Measurements from ENCODE around the gene RPS6KB2. TPM values are rescaled to one million over a fixed set of nuclear protein-coding genes. Genes with fewer than 3 reads are reported as not detected.

Gene RPS6KB2
- total and polyA plus RNA-seq, 9 of the 15 experiments (the other 6 are each of a cell fraction or from before 2014, with no cell fraction given): 0.42 to 122 (median 82.6) TPM

GRCh38 chr11:67428052-67429001 lies at the start of gene RPS6KB2 (continued):
- TF ChIP-seq ATF6 (CRISPR knock-in tag; IDR thresholded peaks at IDR 0.05) (0 out of 2 replicates have a peak, but pooled peaks have one; percentile 67), ZNF184 (CRISPR knock-in tag; IDR thresholded peaks at IDR 0.05) (no peak), DACH1 (IDR thresholded peaks at IDR 0.05; ENCODE audit: partially characterized antibody) (peak; percentile 16), SIN3A (IDR thresholded peaks at IDR 0.05; ENCODE audit: borderline replicate concordance in 2 of 2, control insufficient read depth in 1 of 2, low read depth in 2 of 2, low read length in 2 of 2) (peak; percentile 86 to 96; a peak in 3 of 4 replicates), GTF2E2 (tag; IDR thresholded peaks at IDR 0.05) (peak; percentile 47; the same call in 1 of the 2 replicates), CTBP1 (IDR thresholded peaks at IDR 0.05; ENCODE audit: borderline replicate concordance) (peak; percentile 64; the same call in 1 of the 2 replicates), PML (IDR thresholded peaks at IDR 0.05; ENCODE audit: low read length) (peak; percentile 83), E2F8 (IDR thresholded peaks at IDR 0.05; ENCODE audit: low read depth, partially characterized antibody) (peak; percentile 91), MTA3 (IDR thresholded peaks at IDR 0.05; ENCODE audit: borderline replicate concordance) (0 out of 2 replicates have a peak, but pooled peaks have one; percentile 36), CHD1 (IDR thresholded peaks at IDR 0.05; ENCODE audit: low read length) (peak; percentile 47), TCF7 (IDR thresholded peaks at IDR 0.05; ENCODE audit: borderline replicate concordance) (peak; percentile 80; the same call in 1 of the 2 replicates), GABPA (tag; conservative IDR thresholded peaks at IDR 0.05; ENCODE audit: low read depth) (peak; percentile 72)
- TF ChIP-seq, protein P1, sequence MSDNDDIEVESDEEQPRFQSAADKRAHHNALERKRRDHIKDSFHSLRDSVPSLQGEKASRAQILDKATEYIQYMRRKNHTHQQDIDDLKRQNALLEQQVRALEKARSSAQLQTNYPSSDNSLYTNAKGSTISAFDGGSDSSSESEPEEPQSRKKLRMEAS (CRISPR knock-in tag; IDR thresholded peaks at IDR 0.05): peak; percentile 29
- TF ChIP-seq, protein P2, sequence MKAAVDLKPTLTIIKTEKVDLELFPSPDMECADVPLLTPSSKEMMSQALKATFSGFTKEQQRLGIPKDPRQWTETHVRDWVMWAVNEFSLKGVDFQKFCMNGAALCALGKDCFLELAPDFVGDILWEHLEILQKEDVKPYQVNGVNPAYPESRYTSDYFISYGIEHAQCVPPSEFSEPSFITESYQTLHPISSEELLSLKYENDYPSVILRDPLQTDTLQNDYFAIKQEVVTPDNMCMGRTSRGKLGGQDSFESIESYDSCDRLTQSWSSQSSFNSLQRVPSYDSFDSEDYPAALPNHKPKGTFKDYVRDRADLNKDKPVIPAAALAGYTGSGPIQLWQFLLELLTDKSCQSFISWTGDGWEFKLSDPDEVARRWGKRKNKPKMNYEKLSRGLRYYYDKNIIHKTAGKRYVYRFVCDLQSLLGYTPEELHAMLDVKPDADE (conservative IDR thresholded peaks at IDR 0.05; ENCODE audit: control insufficient read depth, low read depth, low read length): peak; percentile 98
- TF ChIP-seq, protein P3, sequence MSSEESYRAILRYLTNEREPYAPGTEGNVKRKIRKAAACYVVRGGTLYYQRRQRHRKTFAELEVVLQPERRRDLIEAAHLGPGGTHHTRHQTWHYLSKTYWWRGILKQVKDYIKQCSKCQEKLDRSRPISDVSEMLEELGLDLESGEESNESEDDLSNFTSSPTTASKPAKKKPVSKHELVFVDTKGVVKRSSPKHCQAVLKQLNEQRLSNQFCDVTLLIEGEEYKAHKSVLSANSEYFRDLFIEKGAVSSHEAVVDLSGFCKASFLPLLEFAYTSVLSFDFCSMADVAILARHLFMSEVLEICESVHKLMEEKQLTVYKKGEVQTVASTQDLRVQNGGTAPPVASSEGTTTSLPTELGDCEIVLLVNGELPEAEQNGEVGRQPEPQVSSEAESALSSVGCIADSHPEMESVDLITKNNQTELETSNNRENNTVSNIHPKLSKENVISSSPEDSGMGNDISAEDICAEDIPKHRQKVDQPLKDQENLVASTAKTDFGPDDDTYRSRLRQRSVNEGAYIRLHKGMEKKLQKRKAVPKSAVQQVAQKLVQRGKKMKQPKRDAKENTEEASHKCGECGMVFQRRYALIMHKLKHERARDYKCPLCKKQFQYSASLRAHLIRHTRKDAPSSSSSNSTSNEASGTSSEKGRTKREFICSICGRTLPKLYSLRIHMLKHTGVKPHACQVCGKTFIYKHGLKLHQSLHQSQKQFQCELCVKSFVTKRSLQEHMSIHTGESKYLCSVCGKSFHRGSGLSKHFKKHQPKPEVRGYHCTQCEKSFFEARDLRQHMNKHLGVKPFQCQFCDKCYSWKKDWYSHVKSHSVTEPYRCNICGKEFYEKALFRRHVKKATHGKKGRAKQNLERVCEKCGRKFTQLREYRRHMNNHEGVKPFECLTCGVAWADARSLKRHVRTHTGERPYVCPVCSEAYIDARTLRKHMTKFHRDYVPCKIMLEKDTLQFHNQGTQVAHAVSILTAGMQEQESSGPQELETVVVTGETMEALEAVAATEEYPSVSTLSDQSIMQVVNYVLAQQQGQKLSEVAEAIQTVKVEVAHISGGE (CRISPR knock-in tag; IDR thresholded peaks at IDR 0.05): peak in 1 of 3 experiments; percentile 83; a peak in 2 of 6 replicates

Data from K562 (cell line).